ENCODE results near the gene KRT12. TPM values are rescaled to one million over a fixed set of nuclear protein-coding genes. Genes with fewer than 3 reads are reported as not detected.
"Not testable (repeated sequence)": the region's sequence is repeated elsewhere in the genome, so short reads cannot be mapped to it uniquely, and the experiment has no call there.

Gene KRT12
- total and polyA plus RNA-seq, 2 donors, result 0.52 to 1.6 TPM

DNA sequence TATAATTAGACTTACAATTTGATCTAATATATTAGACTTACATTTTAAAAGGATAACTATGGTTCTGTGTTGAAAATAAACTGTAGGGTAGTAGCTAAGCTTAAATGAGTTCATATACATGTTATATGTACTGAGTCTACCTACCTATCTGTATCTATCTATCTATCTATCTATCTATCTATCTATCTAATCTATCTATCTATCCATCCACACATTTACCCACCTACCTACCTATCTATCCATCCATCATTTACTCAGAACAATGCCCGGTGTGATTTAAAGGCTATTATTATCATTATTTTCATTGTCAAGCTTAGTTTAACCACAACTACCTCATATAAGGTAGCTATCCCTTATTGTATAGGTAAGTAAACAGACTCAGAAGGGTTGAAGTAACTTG is 51.6 kb downstream of the KRT12 start:
- no peak for DNase-seq (ENCODE audit: low read depth in 6 of 9, low spot score in 9 of 9)
- H3K4me1 ChIP-seq (ENCODE audit: control insufficient read depth in 2 of 2, insufficient read depth in 2 of 2, low read length in 2 of 2), result peaks cover 2 to 3% of the 10 kb centered on the region in 2 donors
- whole genome bisulfite sequencing, result 97% methylated on average over 1 of the region's 1 CpG
- H3K36me3 ChIP-seq (ENCODE audit: control insufficient read depth in 2 of 2, insufficient read depth in 2 of 2, low read length in 1 of 2), result peaks cover 3% of the 10 kb centered on the region in 2 donors
- H3K27me3 ChIP-seq (ENCODE audit: control insufficient read depth in 2 of 2, insufficient read depth in 1 of 2, low read length in 1 of 2), result peaks cover 8 to 10% of the 10 kb centered on the region in 2 donors
- H3K9me3 ChIP-seq (ENCODE audit: control insufficient read depth in 2 of 2, insufficient read depth in 1 of 2, low read length in 1 of 2), result peaks cover under 1 to 3% of the 10 kb centered on the region in 2 donors
- no peak overlapping the region for H3K27ac ChIP-seq (ENCODE audit: low read depth in 1 of 2, low read length in 1 of 2)
- H3K4me3 ChIP-seq (ENCODE audit: low read length in 2 of 2), result no peak overlapping the region

GRCh38 chr17:40814657-40815056 is 52.4 kb downstream of the KRT12 start:
- not testable (repeated sequence) for H3K9me3 ChIP-seq (ENCODE audit: control insufficient read depth in 2 of 2, insufficient read depth in 1 of 2, low read length in 1 of 2); H3K27ac ChIP-seq (ENCODE audit: low read depth in 1 of 2, low read length in 1 of 2); DNase-seq (ENCODE audit: low read depth in 6 of 9, low spot score in 9 of 9); H3K36me3 ChIP-seq (ENCODE audit: control insufficient read depth in 2 of 2, insufficient read depth in 2 of 2, low read length in 1 of 2); H3K4me1 ChIP-seq (ENCODE audit: control insufficient read depth in 2 of 2, insufficient read depth in 2 of 2, low read length in 2 of 2); H3K4me3 ChIP-seq (ENCODE audit: low read length in 2 of 2)
- WGBS, result 94% methylated on average over 3 of the region's 3 CpGs
- H3K27me3 ChIP-seq (ENCODE audit: control insufficient read depth in 2 of 2, insufficient read depth in 1 of 2, low read length in 1 of 2), result peaks cover 10 to 11% of the 10 kb centered on the region in 2 donors

GRCh38 chr17:40813804-40814203 is 53.2 kb downstream of the KRT12 start:
- Histone ChIP-seq H3K4me1 (ENCODE audit: control insufficient read depth in 2 of 2, insufficient read depth in 2 of 2, low read length in 2 of 2) (peaks cover 0 to 2% of the 10 kb centered on the region in 2 donors), H3K4me3 (ENCODE audit: low read length in 2 of 2) (no peak overlapping the region), H3K27me3 (ENCODE audit: control insufficient read depth in 2 of 2, insufficient read depth in 1 of 2, low read length in 1 of 2) (peaks cover 11 to 12% of the 10 kb centered on the region in 2 donors), H3K27ac (ENCODE audit: low read depth in 1 of 2, low read length in 1 of 2) (no peak overlapping the region), H3K9me3 (ENCODE audit: control insufficient read depth in 2 of 2, insufficient read depth in 1 of 2, low read length in 1 of 2) (no peaks in the 10 kb centered on the region), H3K36me3 (ENCODE audit: control insufficient read depth in 2 of 2, insufficient read depth in 2 of 2, low read length in 1 of 2) (peaks cover 3% of the 10 kb centered on the region in 2 donors)
- 71% methylated on average over 4 of the region's 4 CpGs for WGBS
- DNase-seq (ENCODE audit: low read depth in 6 of 9, low spot score in 9 of 9), result no peak

DNA sequence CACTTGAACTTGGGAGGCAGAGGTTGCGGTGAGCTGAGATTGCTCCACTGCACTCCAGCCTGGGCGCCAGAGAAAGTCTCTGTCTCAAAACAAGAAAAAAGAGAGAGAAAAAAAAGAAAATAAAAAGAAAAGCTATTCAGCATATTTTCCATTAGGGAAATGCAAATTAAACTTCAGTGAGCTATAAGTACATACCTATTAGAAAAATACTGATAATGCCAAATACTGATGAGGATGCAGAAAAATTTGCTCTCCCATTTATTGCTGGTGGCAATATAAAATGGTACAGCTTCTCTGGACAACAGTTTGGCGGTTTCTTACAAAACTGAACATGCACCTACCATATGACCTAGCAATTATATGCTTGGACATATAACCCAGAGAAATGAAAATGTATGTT is 54.4 kb downstream of the KRT12 start:
- Histone ChIP-seq H3K4me1 (ENCODE audit: control insufficient read depth in 2 of 2, insufficient read depth in 2 of 2, low read length in 2 of 2) (no peaks in the 10 kb centered on the region), H3K27ac (ENCODE audit: low read depth in 1 of 2, low read length in 1 of 2) (no peak overlapping the region), H3K36me3 (ENCODE audit: control insufficient read depth in 2 of 2, insufficient read depth in 2 of 2, low read length in 1 of 2) (peaks cover 3% of the 10 kb centered on the region in 2 donors), H3K4me3 (ENCODE audit: low read length in 2 of 2) (no peak overlapping the region), H3K27me3 (ENCODE audit: control insufficient read depth in 2 of 2, insufficient read depth in 1 of 2, low read length in 1 of 2) (peaks cover 11 to 12% of the 10 kb centered on the region in 2 donors), H3K9me3 (ENCODE audit: control insufficient read depth in 2 of 2, insufficient read depth in 1 of 2, low read length in 1 of 2) (no peaks in the 10 kb centered on the region)
- 80% methylated on average over 3 of the region's 3 CpGs for WGBS
- no peak for DNase-seq (ENCODE audit: low read depth in 6 of 9, low spot score in 9 of 9)

Other genes starting within 250 kb of the KRT12 start
- gene SMARCE1, start 219.4 kb downstream of the KRT12 start, total RNA-seq, result 126 TPM
- gene SMARCE1, start 219.4 kb downstream of the KRT12 start, polyA plus RNA-seq, result 109 TPM
- 0.19 TPM for gene KRT222, start 202.0 kb downstream of the KRT12 start, total RNA-seq
- 0.84 TPM for gene KRT222, start 202.0 kb downstream of the KRT12 start, polyA plus RNA-seq
- 0.14 TPM for gene KRT24, start 163.5 kb downstream of the KRT12 start, total RNA-seq
- 1.9 TPM for gene KRT24, start 163.5 kb downstream of the KRT12 start, polyA plus RNA-seq
- gene KRT25, start 111.9 kb downstream of the KRT12 start, total RNA-seq, result 0.19 TPM
- gene KRT25, start 111.9 kb downstream of the KRT12 start, polyA plus RNA-seq, result 1.0 TPM
- gene KRT26, start 95.0 kb downstream of the KRT12 start, total RNA-seq, result not detected
- gene KRT26, start 95.0 kb downstream of the KRT12 start, polyA plus RNA-seq, result 0.18 TPM
- 0.14 TPM for gene KRT27, start 84.7 kb downstream of the KRT12 start, total RNA-seq
- gene KRT27, start 84.7 kb downstream of the KRT12 start, polyA plus RNA-seq, result 1.3 TPM
- 0.05 TPM for gene KRT28, start 67.3 kb downstream of the KRT12 start, total RNA-seq
- 0.37 TPM for gene KRT28, start 67.3 kb downstream of the KRT12 start, polyA plus RNA-seq
- 21.1 TPM for gene KRT10, start 44.6 kb downstream of the KRT12 start, total RNA-seq
- gene KRT10, start 44.6 kb downstream of the KRT12 start, polyA plus RNA-seq, result 445 TPM
- 0.85 TPM for gene KRT20, start 18.0 kb upstream of the KRT12 start, total RNA-seq
- 3.8 TPM for gene KRT20, start 18.0 kb upstream of the KRT12 start, polyA plus RNA-seq
- gene KRT23, start 70.4 kb upstream of the KRT12 start, total RNA-seq, result 1.5 TPM
- 30.7 TPM for gene KRT23, start 70.4 kb upstream of the KRT12 start, polyA plus RNA-seq
- gene KRT39, start 99.7 kb upstream of the KRT12 start, total RNA-seq, result not detected
- 0.23 TPM for gene KRT39, start 99.7 kb upstream of the KRT12 start, polyA plus RNA-seq
- 0.09 TPM for gene KRT40, start 117.1 kb upstream of the KRT12 start, total RNA-seq
- gene KRT40, start 117.1 kb upstream of the KRT12 start, polyA plus RNA-seq, result 0.11 TPM
- not detected for gene KRTAP3-3, start 126.9 kb upstream of the KRT12 start, total RNA-seq
- 0.87 TPM for gene KRTAP3-3, start 126.9 kb upstream of the KRT12 start, polyA plus RNA-seq
- gene KRTAP3-2, start 132.7 kb upstream of the KRT12 start, total RNA-seq, result not detected
- 0.09 TPM for gene KRTAP3-2, start 132.7 kb upstream of the KRT12 start, polyA plus RNA-seq
- not detected for gene KRTAP3-1, start 141.9 kb upstream of the KRT12 start, total RNA-seq
- 0.09 TPM for gene KRTAP3-1, start 141.9 kb upstream of the KRT12 start, polyA plus RNA-seq
- gene KRTAP1-5, start 160.0 kb upstream of the KRT12 start, total RNA-seq, result not detected
- 0.05 TPM for gene KRTAP1-5, start 160.0 kb upstream of the KRT12 start, polyA plus RNA-seq
- not detected for gene KRTAP1-4, start 163.0 kb upstream of the KRT12 start, total RNA-seq
- gene KRTAP1-4, start 163.0 kb upstream of the KRT12 start, polyA plus RNA-seq, result not detected
- not detected for gene KRTAP1-3, start 167.7 kb upstream of the KRT12 start, total RNA-seq
- gene KRTAP1-3, start 167.7 kb upstream of the KRT12 start, polyA plus RNA-seq, result not detected
- gene KRTAP1-1, start 174.2 kb upstream of the KRT12 start, total RNA-seq, result not detected
- gene KRTAP1-1, start 174.2 kb upstream of the KRT12 start, polyA plus RNA-seq, result 0.14 TPM
- not detected for gene KRTAP2-1, start 180.1 kb upstream of the KRT12 start, total RNA-seq
- 0.05 TPM for gene KRTAP2-1, start 180.1 kb upstream of the KRT12 start, polyA plus RNA-seq
- gene KRTAP2-2, start 188.0 kb upstream of the KRT12 start, total RNA-seq, result not detected
- gene KRTAP2-2, start 188.0 kb upstream of the KRT12 start, polyA plus RNA-seq, result not detected
- not detected for gene KRTAP2-3, start 192.9 kb upstream of the KRT12 start, total RNA-seq
- gene KRTAP2-3, start 192.9 kb upstream of the KRT12 start, polyA plus RNA-seq, result 0.18 TPM
- gene KRTAP2-4, start 198.7 kb upstream of the KRT12 start, total RNA-seq, result not detected
- gene KRTAP2-4, start 198.7 kb upstream of the KRT12 start, polyA plus RNA-seq, result not detected
- gene KRTAP4-7, start 216.9 kb upstream of the KRT12 start, total RNA-seq, result not detected
- gene KRTAP4-7, start 216.9 kb upstream of the KRT12 start, polyA plus RNA-seq, result not detected
- gene KRTAP4-8, start 230.9 kb upstream of the KRT12 start, total RNA-seq, result not detected
- 0.02 TPM for gene KRTAP4-8, start 230.9 kb upstream of the KRT12 start, polyA plus RNA-seq
- not detected for gene KRTAP4-16, start 235.0 kb upstream of the KRT12 start, total RNA-seq
- not detected for gene KRTAP4-16, start 235.0 kb upstream of the KRT12 start, polyA plus RNA-seq
- not detected for gene KRTAP4-9, start 238.2 kb upstream of the KRT12 start, total RNA-seq
- not detected for gene KRTAP4-9, start 238.2 kb upstream of the KRT12 start, polyA plus RNA-seq

All from thymus (tissue), 11 donors.